GM21576 (cell line): ENCODE measurements around the gene FAM168B.

Experiments used
- ATAC-seq: cut with Tn5 transposase; IDR thresholded peaks from one replicate; pipeline ENCODE4 v1.9.1; 2021; ENCODE audit warnings: mild to moderate bottlenecking, moderate library complexity; ENCODE audit not compliant: unreplicated experiment

Gene FAM168B

DNA sequence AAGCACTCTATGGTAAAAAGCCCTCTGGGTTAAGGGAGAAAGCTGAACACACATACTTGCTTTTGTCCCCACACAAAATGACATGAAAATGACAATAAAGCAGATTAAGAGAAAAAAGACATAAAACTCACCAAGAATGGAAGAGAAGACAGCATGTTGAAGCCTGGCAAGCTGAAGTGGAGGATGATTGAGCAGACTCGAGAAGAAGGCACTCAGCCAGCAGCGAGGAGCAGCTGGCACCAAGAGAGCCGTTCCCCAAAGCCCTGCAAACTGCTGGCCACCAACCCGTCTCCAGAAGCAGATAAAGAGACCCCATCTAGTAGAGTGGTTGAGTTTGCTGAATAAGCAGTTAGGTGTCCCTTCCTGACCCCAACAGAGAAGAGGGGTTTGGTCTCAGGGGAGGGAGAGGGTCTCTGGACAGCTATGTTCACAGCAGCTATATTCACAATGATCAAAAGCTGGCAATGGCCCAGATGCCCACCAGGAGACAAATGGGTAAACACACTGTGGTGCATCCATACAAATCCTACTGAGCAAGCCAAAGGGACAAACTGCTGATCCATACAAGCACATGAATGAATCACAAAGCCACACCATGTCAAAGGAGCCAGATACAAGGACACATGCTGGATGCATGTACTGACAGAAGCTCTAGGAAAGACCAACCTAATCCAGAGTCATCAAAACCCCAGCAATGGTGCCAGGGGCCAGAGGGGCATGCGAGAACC, 36.9 kb downstream of the FAM168B start:
- no peak for ATAC-seq

DNA sequence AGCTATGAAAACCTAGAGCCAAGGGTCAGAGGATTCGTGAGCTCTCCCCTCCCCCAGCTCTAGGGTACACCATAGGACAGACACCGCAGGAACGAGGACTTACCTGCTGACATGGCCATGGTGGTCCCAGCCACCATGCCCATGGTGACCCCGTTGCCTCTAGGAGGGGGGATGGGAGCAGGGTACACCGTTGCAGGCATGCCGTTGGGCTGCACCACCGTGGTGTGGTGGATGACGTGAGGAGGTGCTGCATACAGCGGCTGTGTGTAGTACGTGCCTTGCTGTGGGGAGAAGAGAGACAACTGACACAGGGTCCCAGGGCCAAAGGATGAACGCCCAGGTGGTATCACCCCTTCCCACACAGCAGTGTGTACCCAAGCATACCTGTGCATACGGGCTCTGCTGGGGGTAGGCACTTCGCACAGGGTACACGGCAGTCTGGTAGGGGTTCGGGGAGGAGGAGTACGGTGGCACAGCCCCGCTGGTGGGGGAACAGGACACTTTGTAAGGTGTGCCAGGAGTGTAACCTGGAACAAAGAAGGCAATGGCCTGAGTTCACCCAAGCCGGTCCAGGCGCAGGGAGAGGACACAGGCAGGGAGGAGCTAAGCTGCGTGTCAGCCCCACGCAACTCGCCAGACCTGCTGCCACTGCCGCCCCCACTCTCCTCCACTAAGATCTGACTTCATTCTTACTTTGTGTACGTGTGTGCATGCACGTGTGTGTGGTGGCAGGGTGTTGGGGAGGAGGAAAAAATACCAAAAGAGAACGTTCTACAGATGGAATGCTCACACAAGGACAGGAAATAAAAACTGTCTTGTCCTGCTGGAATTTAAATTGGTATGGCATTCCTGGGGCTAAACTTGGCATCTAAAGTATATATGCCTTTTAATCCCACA, 37.8 kb downstream of the FAM168B start:
- ATAC-seq: no peak

DNA sequence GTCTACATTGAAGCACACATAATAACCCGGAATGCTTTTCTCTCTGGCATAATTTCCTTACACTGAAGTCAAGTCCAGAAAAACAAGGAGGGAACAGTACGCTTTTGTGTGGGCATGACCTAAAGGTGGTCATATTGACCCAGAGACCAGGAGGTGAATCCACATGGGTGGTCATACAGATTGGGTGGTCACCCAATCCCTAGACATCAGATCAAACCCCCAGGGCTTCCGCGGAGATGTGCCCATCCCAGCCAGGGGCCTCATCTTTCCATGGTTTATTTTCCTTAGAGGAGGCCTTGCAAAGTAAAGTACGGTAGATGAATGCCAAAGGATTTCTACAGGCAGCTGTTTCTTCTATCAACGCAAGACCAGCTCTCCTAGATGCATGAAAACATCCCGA, 38.8 kb downstream of the FAM168B start:
- ATAC-seq: no peak

DNA sequence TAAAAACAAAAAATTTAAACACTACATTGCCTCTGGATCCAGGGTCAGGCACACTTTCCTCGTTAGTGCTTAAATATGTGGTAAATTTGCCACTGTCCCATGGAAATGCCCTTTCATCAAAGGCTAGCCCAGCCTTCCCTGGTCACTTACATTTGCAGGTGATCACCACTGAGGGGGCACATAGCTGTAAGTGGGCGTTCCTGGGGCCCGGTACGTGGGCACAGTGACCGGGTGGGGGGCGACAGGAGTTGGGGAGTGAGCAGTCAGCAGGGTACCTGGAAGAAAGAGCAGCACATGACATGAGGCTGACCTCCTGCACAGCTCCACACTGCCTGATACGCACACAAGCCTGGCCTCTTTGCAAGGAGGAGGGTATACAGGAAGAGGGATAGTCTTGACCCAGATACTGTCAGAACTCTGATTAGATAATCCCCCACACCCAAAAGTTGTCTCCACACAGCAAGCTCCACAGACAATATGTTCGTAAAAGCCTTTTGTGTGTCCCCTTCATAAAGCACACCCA, 40.5 kb downstream of the FAM168B start:
- no peak for ATAC-seq

DNA sequence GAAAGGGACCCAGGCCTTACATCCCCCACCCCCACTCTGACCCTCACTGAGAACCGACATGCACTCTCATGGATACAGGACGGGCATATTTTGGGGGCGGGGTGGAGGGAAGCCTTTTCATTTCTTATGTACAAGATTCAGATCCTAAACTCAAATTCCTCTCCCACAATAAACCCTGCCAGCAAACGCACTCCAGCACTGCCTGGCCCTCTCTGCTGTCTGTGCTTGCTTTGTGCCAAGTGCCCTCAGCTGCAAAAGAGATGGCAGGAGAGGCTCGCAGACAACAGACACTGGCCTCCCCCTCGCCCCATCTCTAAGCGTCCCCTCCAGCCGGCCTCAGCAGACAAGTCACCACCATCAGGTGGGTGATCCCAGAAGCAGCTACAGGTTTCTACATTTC, 42.4 kb downstream of the FAM168B start:
- ATAC-seq: no peak

DNA sequence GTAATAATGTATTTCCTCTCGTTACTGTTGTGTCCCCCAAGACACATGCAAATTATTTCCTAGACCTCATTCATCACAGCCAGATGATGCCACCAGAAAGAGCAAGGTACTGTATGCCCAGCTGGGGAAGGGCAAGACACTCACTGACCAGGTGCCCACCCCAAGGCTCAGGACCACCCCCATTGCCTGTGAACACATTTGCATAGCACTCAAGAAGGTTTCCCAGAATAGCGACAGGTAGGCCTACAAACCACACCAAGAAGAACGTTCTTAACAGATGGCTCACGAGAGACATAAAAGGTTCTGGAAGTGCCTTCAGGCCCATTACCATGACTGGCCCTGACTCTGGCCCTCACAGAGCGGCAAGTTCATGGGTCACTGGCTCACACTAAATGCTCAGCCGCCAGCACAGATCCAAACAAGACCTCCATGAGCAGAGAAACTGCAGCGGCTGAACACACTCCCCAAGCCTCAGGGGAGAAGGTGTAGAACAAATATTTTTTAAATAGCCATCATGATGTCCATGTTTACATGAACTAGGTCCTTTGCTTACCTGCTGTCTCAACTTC, 44.0 kb downstream of the FAM168B start:
- ATAC-seq: no peak

DNA sequence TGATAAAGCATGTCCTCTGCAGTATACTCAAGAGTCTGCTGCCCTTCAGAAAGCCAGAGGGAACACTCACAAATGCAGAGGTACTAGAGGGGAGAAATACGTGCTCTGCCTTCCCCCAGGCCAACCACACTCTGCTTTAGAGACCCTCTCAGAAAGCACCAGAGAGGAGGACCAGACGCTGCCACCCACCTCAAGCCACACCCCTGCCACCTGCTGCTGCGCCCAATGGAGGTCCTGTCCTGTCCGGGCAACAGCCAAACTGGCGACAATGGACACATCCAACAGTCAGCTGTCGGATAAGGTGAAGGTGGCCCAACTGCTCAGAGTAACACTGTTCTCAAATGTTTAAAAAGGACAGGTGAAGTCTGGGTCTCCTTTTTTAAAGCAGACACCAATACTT, 44.6 kb downstream of the FAM168B start:
- no peak for ATAC-seq

DNA sequence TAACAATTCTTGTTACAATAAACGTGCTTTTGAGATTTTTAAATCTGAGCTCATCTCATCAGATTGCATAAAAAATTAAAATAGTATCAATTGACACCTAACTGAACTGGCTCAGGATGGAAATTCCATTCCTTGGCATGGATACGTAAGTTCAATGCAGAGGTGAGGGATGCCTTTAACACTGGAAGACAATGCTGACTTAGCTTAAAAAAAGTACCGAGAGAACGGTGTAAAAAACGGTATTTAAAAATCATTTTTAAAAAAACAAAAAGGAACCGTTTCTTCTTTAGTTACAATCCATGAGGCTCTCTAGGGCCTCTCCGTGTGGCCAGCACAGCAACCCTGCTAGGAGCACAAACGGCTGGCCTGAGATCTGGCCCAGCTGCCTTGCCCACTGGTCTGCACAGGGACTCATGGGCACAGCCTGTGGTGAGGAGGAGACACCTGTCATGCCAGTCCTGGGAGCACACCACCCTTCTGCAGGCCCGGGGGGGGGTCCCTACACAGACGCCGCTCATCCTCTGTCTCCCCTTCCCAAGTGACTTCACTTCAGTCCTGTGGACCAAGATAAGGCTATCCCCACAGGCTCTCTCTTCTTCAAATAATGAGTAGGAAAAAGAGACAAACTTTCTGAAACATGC, 45.2 kb downstream of the FAM168B start:
- ATAC-seq: no peak

DNA sequence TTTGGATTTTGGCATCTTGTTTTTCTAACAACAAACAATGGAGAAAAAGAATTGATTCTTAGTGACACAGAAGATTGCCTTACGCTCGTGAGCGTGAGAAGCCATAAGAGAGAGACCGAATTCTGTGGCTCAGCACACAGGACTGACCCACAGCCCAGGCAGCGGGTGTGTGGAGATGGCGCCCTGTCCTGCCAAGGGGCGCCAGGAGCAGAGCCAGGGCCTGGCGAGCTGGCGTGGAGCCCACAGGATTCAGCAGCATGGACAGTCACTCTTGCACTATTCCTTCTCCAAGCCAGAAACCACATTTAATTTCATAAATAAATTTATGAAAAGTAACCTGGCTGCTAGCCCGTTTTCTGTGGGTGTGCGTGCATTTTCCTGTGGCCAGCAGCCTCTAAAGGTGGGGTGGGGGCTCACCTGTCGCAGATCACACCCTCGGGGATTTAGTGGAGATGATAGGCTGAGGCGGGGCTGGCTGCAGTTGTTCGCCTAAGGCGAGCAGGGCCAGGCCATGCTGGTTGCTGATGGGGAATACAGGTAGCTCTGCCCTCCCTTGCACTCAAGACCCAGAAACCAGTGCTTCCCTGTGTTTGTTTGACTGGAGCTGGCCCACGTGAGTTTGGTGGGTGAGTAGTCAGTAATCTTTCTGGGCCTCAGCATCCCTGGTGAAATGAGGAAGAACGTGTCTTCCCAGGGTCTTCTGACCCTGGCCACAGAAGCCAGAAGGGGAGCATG, 46.2 kb downstream of the FAM168B start:
- no peak for ATAC-seq

DNA sequence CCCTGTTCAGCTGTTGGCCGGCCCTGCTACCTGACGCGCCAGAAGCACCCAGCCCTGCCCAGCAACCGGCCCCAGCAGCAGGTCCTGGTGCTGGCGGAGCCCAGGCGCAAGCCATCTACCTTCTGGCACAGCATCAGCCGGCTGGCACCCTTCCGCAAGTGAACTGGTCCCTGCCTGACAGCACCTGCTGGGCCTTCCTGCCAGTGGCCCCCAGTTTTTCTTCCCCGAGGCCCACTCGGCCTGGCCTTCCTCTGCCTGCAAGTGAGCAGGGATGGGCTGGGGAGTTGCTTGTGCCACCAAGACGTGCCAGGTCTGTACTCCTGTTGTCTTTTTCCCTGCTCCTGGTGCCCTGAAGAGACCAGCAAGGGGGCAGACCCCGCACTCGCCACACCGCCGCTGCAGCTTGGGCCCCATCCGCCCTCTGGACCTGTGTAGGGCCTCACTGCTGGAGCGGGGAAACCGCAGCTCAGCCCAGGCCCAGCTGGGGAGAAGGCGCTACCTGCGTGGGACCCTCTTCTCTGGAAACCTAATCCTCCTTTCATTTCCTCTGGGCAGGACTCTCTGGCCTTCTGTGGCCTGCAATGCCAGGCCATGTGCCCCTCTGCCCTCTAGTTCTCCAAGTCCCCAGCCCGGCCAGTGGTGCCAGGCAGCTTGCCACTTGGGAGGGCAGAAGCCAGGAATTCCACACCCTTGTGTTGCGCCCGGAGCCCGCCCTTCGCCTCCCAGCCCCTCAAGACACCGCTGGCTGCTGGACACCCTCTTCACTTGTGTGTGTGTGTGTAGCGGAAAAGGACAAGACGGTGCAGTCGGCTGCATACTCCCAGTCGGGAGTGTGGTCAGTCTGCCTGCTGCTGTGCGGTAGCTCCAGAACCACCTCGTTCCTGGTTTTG, 47.0 kb downstream of the FAM168B start:
- no peak for ATAC-seq

DNA sequence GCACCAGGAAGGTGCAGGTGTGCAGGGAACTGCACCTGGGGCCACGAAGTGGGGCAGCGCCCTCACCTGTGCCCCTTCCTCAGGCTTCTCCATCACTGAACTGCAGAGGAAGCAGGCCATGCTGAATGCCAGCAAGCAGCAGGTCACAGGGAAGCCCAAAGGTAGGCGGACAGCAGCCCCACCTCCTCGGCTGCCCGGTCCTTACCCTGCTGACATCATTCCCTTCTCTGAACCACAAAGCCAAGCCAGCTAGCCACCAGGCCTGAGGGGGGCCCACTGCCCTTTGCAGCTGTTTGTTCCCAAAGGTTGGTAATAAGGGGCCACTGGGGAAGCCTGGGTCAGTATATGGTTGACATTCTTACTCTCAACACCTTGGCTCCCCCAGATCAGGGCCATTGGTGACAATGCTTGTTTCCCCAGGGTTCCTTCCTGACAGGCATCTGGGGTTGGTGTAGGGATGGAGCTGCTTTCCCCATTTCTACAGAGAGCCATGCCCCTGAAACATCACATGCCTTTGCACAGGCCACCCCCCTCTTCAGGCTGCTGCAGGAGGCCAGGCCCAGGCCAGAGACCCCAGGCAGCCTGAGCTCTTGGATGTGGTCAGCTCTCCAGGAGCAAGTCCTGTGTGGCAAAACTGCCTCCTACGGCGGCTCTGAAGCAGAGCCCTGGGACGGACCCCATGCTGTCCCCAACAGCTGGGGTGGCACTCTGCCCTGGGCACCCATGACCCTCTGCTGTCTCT, 47.8 kb downstream of the FAM168B start:
- no peak for ATAC-seq

DNA sequence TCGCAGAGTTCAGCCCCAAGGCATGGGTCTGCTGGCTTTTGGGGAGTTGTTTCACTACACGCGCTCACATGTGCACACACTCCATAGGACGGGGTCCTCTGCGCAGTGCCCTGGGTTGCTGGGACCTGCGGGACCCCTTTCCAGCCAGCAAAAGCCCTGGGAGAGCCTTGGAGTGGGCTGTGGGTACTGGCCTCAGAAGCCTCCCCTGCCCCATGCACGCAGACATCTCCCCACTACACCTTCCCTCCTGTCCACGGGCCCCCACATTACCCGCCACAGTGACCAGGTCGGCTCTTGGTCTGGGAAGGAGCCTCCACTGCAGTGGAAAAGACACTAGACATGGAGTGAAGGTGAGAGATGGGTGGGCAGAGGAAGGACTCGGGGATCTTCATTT, 48.5 kb downstream of the FAM168B start:
- no peak for ATAC-seq

DNA sequence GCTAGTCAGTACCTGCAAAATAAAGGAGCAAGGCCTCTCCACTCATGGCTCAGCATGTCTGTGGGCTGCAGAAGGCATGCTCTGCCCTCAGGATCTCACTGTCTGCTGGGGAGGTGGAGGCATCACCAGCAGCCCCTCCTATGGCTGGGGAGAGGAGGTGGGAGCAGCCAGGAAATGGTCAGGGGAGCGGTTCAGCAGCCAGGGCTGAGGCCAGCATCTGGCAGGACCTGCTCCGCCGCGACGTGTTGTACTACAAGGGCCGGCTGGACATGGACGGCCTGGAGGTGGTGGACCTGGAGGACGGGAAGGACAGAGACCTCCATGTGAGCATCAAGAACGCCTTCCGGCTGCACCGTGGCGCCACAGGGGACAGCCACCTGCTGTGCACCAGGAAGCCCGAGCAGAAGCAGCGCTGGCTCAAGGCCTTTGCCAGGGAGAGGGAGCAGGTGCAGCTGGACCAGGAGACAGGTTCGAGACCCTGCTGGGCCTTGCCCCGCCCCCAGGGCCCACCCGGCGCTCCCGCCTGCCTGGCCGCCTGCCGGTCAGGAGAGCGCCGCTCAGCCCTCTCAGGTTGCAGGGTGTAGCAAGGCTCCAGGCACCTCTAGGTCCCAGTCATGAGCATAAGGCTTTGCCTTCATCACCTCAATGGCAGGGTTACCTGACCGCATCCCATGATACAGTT, 49.0 kb downstream of the FAM168B start:
- no peak for ATAC-seq

DNA sequence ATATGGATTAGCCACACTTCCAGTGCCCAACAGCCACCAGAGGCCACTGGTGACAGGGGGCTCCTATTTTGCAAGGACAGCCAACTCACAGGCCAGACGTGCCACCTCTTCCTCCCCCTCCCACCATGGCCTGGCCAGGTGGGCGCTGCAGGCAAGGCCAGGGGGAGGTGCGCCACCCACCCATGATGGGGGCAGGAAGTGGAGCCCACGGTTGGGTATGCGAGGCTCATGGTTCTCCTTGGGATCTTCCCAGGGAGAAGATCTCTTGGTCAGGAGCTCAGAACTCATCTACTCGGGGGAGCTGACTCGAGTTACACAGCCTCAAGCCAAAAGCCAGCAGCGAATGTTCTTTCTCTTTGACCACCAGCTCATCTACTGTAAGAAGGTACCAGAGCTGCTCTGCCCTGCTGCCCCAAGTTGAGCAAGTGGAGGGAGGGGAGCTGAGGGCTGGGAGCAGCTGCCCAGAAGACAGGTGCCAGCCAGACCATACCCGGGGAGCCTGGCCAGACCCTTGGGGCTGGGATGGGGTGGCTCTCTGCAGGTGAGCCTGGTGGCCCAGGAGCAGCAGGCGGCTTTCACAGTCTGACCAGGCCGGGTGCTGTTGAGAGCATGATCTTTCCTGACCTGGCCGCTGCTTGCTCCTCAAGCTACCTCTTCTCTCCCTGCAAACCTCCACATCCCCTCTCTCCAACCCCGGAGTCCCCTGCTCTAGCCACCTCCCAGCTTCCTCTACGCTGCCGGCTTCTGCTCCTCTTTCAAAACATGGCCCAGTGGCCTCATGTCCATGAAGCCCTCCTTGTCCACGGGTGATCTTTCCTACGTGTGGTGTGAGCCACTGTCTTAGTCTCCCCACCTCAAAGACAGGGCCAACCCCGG, 49.8 kb downstream of the FAM168B start:
- ATAC-seq: no peak

DNA sequence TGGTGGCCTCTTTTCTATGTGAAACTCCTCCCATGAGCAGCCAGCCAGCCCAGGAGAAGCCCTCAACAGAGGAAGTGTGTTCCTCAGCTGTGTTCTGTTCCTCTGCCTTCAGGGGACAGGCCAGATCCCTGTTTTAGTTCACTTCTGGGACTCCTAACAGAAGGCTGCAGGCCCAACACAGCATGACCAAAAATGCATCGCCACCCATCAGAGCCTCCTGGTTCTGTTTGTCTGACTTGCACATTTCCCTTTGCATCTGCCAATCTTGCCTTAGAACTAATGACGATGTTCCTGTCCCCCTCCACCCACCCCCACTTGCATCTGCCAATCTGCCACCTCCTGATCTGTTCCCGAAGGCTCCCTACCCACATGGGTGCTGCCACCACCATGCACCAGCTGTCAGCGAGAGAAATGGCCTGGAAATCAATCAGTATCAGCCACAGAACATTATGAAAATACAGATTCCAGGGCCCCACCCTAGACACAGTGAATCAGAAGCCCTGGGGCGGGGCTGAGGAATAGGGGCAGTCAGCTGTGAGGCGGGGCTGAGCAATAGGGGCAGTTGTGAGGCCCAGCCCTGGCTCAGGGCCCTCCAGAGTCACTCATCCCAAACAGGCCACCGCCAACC, 51.0 kb downstream of the FAM168B start:
- ATAC-seq: no peak

DNA sequence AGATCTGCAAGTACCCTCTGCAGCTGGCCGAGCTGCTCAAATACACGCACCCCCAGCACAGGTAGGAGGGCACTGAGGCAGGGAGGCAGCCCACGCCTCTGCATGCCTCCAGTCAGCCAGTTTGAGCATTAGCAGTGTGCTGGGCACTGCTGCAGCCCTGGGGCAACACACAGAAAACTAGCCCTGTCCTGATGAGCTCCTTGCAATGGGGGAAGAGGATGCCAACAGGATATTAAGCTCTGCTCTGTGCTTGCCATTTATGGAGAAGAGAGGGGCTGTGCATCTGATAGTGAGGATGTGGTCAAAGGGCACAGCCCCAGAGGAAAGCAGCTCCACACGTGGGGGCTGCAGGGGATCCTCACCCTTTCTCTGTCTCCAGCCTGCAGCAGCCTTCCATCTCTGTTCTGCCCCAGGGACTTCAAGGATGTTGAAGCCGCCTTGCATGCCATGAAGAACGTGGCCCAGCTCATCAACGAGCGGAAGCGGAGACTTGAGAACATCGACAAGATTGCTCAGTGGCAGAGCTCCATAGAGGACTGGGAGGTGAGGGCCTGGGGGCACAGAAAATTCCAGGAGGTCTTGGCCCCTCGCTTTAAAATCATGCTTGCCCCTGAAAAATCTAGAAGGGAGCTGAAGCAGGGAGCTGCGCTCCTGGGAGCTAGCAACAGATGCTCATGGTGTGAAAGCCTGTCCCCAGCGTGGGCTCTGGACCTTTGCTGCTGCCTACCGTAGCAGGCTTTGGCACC, 51.7 kb downstream of the FAM168B start:
- ATAC-seq: no peak
